ENCODE results near the gene LPCAT1. TPM values are rescaled to one million over a fixed set of nuclear protein-coding genes. Genes with fewer than 3 reads are reported as not detected.

The LPCAT1 gene
- total and polyA plus RNA-seq, 2 of the 4 experiments (the other 2 are of a cell fraction): 17.7 to 33.6 TPM

- H2BK20ac ChIP-seq (ENCODE audit: low read depth, low read length): no peak overlapping the region
- peaks cover 27 to 55% of the 10 kb centered on the region in 2 experiments for H3K79me1 ChIP-seq (ENCODE audit: low read depth in 1 of 2, low read length in 2 of 2)
- no peak for DNase-seq
- no peak overlapping the region for H3K18ac ChIP-seq (ENCODE audit: low read depth, low read length)
- H3K27me3 ChIP-seq (ENCODE audit: control insufficient read depth, insufficient read depth, low read length): no peaks in the 10 kb centered on the region
- no peak overlapping the region for H4K5ac ChIP-seq (ENCODE audit: low read depth, low read length)
- POLR2A ChIA-PET (ENCODE audit: unreplicated experiment): no interaction called here
- no peak overlapping the region for H2AK5ac ChIP-seq (ENCODE audit: low read depth, low read length)
- CTCF ChIA-PET: interaction anchor here (0.5 kb wide), 1 partner anchor 17 kb away, joined by 6 read pairs; no protein-coding TSS in a partner anchor
- H2BK15ac ChIP-seq (ENCODE audit: low read depth, low read length): no peak overlapping the region
- no peak overlapping the region for H2BK5ac ChIP-seq (ENCODE audit: low read depth, low read length, poor library complexity, severe bottlenecking)
- no peak overlapping the region for H2BK120ac ChIP-seq (ENCODE audit: low read depth, low read length)
- no peak overlapping the region for H2AK9ac ChIP-seq (replicated peaks; ENCODE audit: low read depth, low read length, poor library complexity)
- 83% methylated on average over 6 of the region's 17 CpGs; no CpG with 5 or more reads in 1 of the 2 experiments for WGBS, 2 experiments (ENCODE audit: extremely low coverage in 2 of 2, insufficient read length in 1 of 2)
- no peak overlapping the region for H3K4ac ChIP-seq (ENCODE audit: low read depth, low read length)
- H3K9me3 ChIP-seq (ENCODE audit: control insufficient read depth, insufficient read depth, low read length): no peaks in the 10 kb centered on the region
- H4K8ac ChIP-seq (ENCODE audit: low read depth in 2 of 2, low read length in 2 of 2): no peak overlapping the region
- no peak overlapping the region for H3K14ac ChIP-seq (replicated peaks; ENCODE audit: low read depth, low read length)
- peaks cover 17% of the 10 kb centered on the region for H3K9me1 ChIP-seq (ENCODE audit: insufficient read depth, low read length)
- peaks cover 33% of the 10 kb centered on the region for H3K36me3 ChIP-seq (ENCODE audit: control insufficient read depth, insufficient read depth, low read length)
- in situ Hi-C loops (cut with MboI; ENCODE audit: low sequenced_read_pairs) (no loop called here), intact Hi-C loops (cut with micrococcal nuclease) (no loop called here), dilution Hi-C loops (cut with HindIII; ENCODE audit: low sequenced_read_pairs, unreplicated experiment) (no loop called here)
- H3K27ac ChIP-seq (ENCODE audit: insufficient read depth, low read length): no peak overlapping the region
- H3K4me2 ChIP-seq (ENCODE audit: low read depth, low read length): no peak overlapping the region
- no peak overlapping the region for H3K56ac ChIP-seq (ENCODE audit: extremely low read depth, insufficient read depth, low read length)
- no peak overlapping the region for H3K4me3 ChIP-seq (ENCODE audit: insufficient read depth, low read depth, low read length)
- ATAC-seq (ENCODE audit: low read depth): no peak
- H4K91ac ChIP-seq (ENCODE audit: insufficient read depth, low read depth, low read length): no peak overlapping the region
- TF ChIP-seq BHLHE40 (IDR thresholded peaks at IDR 0.05; ENCODE audit: low read depth, low read length) (no peak), RCOR1 (IDR thresholded peaks at IDR 0.05; ENCODE audit: insufficient replicate concordance, low read length) (no peak), USF2 (IDR thresholded peaks at IDR 0.05; ENCODE audit: low read depth, low read length) (no peak), ELK1 (IDR thresholded peaks at IDR 0.05; ENCODE audit: borderline replicate concordance, low read depth, low read length) (no peak), RAD21 (IDR thresholded peaks at IDR 0.05; ENCODE audit: low read length) (no peak), MXI1 (IDR thresholded peaks at IDR 0.05; ENCODE audit: borderline replicate concordance, low read depth, low read length) (no peak), NFE2L2 (IDR thresholded peaks at IDR 0.05; ENCODE audit: low read depth, low read length) (no peak), CEBPB (IDR thresholded peaks at IDR 0.05; ENCODE audit: low read depth, low read length) (no peak), CHD1 (IDR thresholded peaks at IDR 0.05; ENCODE audit: low read depth, low read length) (no peak), SMC3 (IDR thresholded peaks at IDR 0.05; ENCODE audit: low read depth, low read length) (no peak), MAFK (IDR thresholded peaks at IDR 0.05; ENCODE audit: low read depth, low read length) (no peak), FOS (IDR thresholded peaks at IDR 0.05; ENCODE audit: low read depth, low read length) (no peak), RFX5 (IDR thresholded peaks at IDR 0.05; ENCODE audit: low read depth, low read length) (no peak)
- BruUV-seq (replicated peaks): no TSS peak
- no peak overlapping the region for H3K9ac ChIP-seq (ENCODE audit: low read depth, low read length)
- peaks cover 2% of the 10 kb centered on the region; the same call in 1 of the 2 replicates for H3K4me1 ChIP-seq (ENCODE audit: control insufficient read depth, insufficient read depth, low read length)
- no peak overlapping the region for H3K23ac ChIP-seq (ENCODE audit: low read depth, low read length)
- no peak overlapping the region for H2AFZ ChIP-seq (replicated peaks; ENCODE audit: low read length, poor library complexity)
- peaks cover 85% of the 10 kb centered on the region for H4K20me1 ChIP-seq (ENCODE audit: insufficient read depth, low read length)
Measured at GRCh38 chr5:1498623-1499416, 24.9 kb downstream of the LPCAT1 start.

All from IMR-90 (cell line).